Peyer's patch (tissue), 4 donors: Measurements from ENCODE around the gene TWIST1. TPM values are rescaled to one million over a fixed set of nuclear protein-coding genes. Genes with fewer than 3 reads are reported as not detected.

Source experiments
- DNase-seq, 3 donors: peaks; one replicate each; pipeline ENCODE4 v3.0.0-alpha.2; 2017 to 2019
- H3K27ac ChIP-seq, 4 donors: fragments of 200-600 bp; sonication (generic); one replicate each; pipeline ENCODE4 v1.5.1; 2016 to 2019
- H3K27me3 ChIP-seq, 2 donors: fragments of 200-600 bp; sonication (generic); one replicate each; pipeline ENCODE4 v1.5.1; 2019
- H3K36me3 ChIP-seq, 3 donors: fragments of 200-600 bp; sonication (generic); one replicate each; pipeline ENCODE4 v1.5.1; 2016 to 2019
- H3K4me1 ChIP-seq, 4 donors: fragments of 200-600 bp; sonication (generic); one replicate each; pipeline ENCODE4 v1.5.1; 2016 to 2019
- H3K4me3 ChIP-seq, 4 donors: fragments of 200-600 bp; sonication (generic); 1 replicate in 3 of 4; 2 replicates in 1 of 4; pipeline ENCODE4 v1.5.1; 2016 to 2019; ENCODE audit warnings: mild to moderate bottlenecking in 1 of 4
- H3K9me3 ChIP-seq, 4 donors: fragments of 200-600 bp; sonication (generic); one replicate each; pipeline ENCODE4 v1.5.1; 2016 to 2019; ENCODE audit warnings: mild to moderate bottlenecking in 1 of 4
- POLR2A ChIP-seq, 2 donors: fragments of 450-650 bp; IDR thresholded peaks; one replicate each; pipeline ENCODE4 v1.5.1; 2017; ENCODE audit warnings: antibody characterized with exemption in 2 of 2, mild to moderate bottlenecking in 2 of 2, moderate library complexity in 2 of 2
- total RNA-seq, 4 donors: library from RNA; depleted of rRNA; stranded (reverse); fragments of >200 nt; gene quantifications; one replicate each; pipeline ENCODE4 v1.1.0, GENCODE V29; 2016
- TF ChIP-seq, protein P1 (sequence below), 6 experiments: fragments of 450-650 bp in 4 of 6; fragments of 200-600 bp in 2 of 6; sonication (generic) in 1 of 6; IDR thresholded peaks; one replicate each; pipeline ENCODE4 v1.5.1; 2017 to 2019; ENCODE audit warnings: antibody characterized with exemption in 6 of 6, mild to moderate bottlenecking in 3 of 6, moderate library complexity in 1 of 6

TWIST1 gene
- total RNA-seq, 4 donors from 2014 or later = 1.1 to 2.5 TPM; not detected in 2

DNA sequence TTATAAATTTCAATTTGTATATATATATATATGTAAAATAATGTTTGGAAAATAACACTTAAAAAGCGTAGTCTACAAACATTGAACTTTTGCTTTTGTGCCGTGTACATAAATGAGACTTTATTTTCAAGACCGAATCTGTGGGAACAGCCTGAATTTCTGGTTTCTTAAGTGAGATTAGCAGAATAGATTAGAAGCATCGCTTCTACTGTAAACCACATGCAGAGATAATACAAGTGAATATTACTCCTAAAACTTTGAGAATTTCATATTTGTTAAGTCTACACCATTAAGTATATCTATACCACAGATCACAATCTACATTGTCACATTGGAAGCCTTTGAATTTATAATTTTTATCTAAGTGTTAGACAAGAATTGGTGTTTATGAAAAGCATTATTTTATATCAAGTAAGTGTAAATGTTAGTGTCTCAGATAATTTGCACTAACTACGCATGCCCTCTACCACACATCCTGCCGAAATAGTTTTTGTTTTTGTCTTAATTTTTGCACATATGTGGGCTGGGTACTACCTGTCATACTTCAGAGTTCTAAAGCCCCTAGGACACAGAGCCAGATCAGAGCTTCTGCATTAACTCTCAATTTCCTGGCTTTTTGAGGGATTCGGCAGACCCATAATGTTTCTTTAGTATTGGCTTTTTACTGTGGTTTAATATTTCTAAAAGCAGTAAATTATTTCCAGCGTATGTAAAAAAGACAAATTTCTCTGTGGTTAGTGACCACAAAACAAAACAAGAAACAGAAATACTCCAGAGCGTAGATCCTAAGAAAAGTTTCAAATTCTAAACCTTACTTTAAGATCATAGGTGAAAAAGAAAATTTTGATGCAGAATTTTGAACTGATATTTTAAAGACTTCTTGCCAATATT, 20.0 kb downstream of the TWIST1 start:
- Histone ChIP-seq H3K27me3 (no peaks in the 10 kb centered on the region), H3K27ac (no peak overlapping the region), H3K4me1 (no peaks in the 10 kb centered on the region), H3K4me3 (no peak overlapping the region), H3K9me3 (no peaks in the 10 kb centered on the region), H3K36me3 (no peaks in the 10 kb centered on the region)
- TF ChIP-seq, protein P1, sequence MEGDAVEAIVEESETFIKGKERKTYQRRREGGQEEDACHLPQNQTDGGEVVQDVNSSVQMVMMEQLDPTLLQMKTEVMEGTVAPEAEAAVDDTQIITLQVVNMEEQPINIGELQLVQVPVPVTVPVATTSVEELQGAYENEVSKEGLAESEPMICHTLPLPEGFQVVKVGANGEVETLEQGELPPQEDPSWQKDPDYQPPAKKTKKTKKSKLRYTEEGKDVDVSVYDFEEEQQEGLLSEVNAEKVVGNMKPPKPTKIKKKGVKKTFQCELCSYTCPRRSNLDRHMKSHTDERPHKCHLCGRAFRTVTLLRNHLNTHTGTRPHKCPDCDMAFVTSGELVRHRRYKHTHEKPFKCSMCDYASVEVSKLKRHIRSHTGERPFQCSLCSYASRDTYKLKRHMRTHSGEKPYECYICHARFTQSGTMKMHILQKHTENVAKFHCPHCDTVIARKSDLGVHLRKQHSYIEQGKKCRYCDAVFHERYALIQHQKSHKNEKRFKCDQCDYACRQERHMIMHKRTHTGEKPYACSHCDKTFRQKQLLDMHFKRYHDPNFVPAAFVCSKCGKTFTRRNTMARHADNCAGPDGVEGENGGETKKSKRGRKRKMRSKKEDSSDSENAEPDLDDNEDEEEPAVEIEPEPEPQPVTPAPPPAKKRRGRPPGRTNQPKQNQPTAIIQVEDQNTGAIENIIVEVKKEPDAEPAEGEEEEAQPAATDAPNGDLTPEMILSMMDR (IDR thresholded peaks at IDR 0.05) = no peak
- no peak for TF ChIP-seq POLR2A (IDR thresholded peaks at IDR 0.05)
- no peak for DNase-seq

DNA sequence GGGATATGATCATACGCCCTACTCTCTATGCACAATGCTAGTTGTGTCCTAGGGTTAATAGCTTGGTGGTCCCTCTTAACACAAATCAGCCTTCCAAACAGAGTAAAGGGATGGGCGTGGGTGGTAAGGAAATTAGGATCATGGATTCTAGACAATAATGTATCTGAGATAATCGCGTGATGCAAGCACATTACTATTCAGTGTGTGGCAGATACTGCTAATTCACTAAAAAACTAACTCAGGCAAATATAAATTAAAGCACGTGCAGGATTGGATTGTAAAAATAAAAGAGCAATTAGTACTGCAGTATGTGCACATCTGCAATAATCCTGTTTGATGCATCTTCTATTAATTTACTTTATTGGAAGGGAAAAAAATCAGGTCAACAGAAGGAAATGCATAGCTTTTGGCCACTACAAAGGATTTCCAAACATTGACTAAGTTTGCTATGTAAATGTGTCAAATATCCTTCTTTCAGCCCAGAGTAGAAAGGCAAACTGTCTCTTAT, 22.0 kb downstream of the TWIST1 start:
- no peaks in the 10 kb centered on the region for H3K36me3 ChIP-seq
- H3K27ac ChIP-seq = no peak overlapping the region
- no peaks in the 10 kb centered on the region for H3K4me1 ChIP-seq
- no peak overlapping the region for H3K4me3 ChIP-seq
- no peaks in the 10 kb centered on the region for H3K27me3 ChIP-seq
- DNase-seq = no peak
- H3K9me3 ChIP-seq = no peaks in the 10 kb centered on the region
- TF ChIP-seq POLR2A (IDR thresholded peaks at IDR 0.05) = no peak
- TF ChIP-seq, protein P1 (IDR thresholded peaks at IDR 0.05) = no peak

DNA sequence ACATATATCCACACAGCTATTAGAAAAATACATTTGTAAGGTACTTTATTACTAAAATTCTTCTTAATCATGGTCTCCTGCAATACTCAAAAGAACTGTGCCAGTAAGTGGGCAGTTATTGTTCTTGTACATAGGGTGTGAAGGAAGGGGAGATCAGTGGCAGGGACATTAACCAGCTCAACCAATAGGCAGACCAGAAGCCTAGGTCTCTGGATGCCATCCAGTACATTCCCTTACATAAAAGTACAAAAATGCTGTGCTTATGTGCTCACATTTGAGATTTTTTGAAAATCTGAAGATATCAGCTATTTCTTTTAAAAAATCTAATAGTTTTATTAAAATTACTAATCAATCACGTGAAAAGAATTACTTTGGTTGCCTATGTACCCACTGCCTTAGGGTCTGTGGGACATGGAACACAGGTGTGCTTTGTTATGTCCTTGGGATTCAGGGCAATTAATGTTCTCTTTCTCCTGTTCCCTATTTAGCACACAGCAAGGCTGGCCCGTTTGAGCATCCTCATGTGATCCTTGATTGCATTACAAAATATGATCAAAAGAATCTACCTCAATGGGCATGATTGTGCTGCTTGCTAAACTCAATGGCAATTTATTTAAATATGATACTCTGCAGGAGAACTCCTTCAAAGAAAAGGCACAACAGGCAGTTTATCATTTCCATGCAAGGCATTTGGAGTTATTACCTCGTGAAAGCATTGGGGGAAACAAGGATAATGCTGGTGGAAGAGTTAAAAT, 22.7 kb downstream of the TWIST1 start:
- no peak overlapping the region for H3K4me3 ChIP-seq
- H3K27ac ChIP-seq = no peak overlapping the region
- H3K36me3 ChIP-seq = no peaks in the 10 kb centered on the region
- H3K9me3 ChIP-seq = no peaks in the 10 kb centered on the region
- no peak for TF ChIP-seq POLR2A (IDR thresholded peaks at IDR 0.05)
- TF ChIP-seq, protein P1 (IDR thresholded peaks at IDR 0.05) = no peak
- H3K27me3 ChIP-seq = no peaks in the 10 kb centered on the region
- H3K4me1 ChIP-seq = no peaks in the 10 kb centered on the region
- no peak for DNase-seq

DNA sequence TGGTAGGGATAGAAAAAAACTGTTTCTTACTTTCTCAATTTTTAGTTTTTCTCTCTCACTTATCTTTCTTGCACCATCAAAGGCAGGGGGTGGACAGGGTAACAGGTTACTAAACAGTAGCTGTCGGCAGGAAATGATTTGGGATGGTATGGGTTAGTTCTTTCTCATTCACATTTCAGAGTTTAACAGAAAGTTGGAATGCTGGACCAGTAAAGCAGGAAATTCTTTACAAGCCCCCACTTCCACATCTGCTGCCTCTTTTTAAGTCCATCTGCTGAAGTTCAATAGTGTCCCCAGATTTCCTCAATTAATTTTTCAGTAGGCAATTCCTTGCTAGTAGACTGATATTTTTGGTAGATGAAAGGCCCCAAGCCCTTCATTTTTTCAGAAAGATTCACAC, 23.3 kb downstream of the TWIST1 start:
- no peaks in the 10 kb centered on the region for H3K27me3 ChIP-seq
- H3K4me1 ChIP-seq = no peaks in the 10 kb centered on the region
- H3K27ac ChIP-seq = no peak overlapping the region
- H3K36me3 ChIP-seq = no peaks in the 10 kb centered on the region
- H3K4me3 ChIP-seq = no peak overlapping the region
- no peaks in the 10 kb centered on the region for H3K9me3 ChIP-seq
- TF ChIP-seq, protein P1 (IDR thresholded peaks at IDR 0.05) = no peak
- TF ChIP-seq POLR2A (IDR thresholded peaks at IDR 0.05) = no peak
- DNase-seq = no peak

DNA sequence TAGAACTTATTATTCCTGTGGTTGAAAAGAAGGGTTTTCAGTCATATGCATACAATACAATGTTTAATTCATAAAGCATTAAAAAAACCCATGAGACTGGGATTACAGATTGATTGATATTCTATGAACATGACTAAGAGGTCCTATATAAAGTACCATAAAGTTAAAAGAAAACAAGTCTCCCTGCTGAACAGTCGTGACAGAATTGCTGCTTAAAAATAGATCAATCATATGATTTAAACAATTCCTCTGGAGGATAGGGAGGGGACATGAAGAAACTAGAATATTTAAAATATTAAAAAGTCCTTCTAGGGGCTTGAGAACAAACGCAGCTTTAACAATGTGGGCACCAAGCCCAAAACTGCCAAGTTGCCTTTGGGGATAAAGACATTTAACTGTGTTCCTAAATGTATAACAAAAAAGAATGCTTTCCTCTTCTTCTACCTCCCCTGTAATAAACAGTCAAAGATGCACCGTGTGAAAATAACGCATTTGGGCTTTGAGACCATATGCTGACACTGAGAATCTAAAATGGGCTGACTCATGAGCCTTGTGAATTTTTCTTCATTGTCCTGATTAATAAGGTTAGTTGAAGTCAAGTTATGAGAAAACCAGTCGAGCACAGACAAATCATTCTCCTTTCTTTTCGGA, 25.8 kb downstream of the TWIST1 start:
- no peaks in the 10 kb centered on the region for H3K36me3 ChIP-seq
- no peaks in the 10 kb centered on the region for H3K9me3 ChIP-seq
- no peak for DNase-seq
- H3K4me3 ChIP-seq = no peak overlapping the region
- H3K27me3 ChIP-seq = no peaks in the 10 kb centered on the region
- no peaks in the 10 kb centered on the region for H3K4me1 ChIP-seq
- no peak for TF ChIP-seq POLR2A (IDR thresholded peaks at IDR 0.05)
- TF ChIP-seq, protein P1 (IDR thresholded peaks at IDR 0.05) = no peak
- H3K27ac ChIP-seq = no peak overlapping the region
